ENCODE results near the gene COLGALT1.
"Not testable (repeated sequence)": the region's sequence is repeated elsewhere in the genome, so short reads cannot be mapped to it uniquely, and the experiment has no call there.

Gene COLGALT1

DNA sequence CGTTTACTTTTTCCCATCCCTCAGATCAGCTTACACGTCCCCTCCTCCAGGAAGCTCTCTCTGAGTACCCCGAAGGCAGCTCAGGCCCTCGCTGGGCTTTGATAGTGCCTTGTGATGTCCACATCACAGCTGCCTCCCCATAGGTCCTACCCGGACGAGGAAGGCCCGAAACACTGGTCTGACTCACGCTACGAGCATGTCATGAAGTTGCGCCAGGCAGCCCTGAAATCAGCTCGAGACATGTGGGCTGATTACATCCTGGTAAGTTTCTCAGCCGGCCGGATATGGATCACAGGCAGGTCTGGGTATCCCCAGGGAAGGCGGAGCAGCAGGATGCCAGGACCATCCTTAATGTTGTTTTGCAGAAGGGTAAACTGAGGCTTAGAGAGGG lies 4.8 kb downstream of the COLGALT1 start:
- peak; percentile 91 for DNase-seq (ENCODE audit: low spot score)

GRCh38 chr19:17562097-17562496 lies 6.6 kb downstream of the COLGALT1 start:
- DNase-seq (ENCODE audit: low spot score), result no peak

GRCh38 chr19:17562561-17562960 lies 7.1 kb downstream of the COLGALT1 start:
- DNase-seq (ENCODE audit: low spot score), result no peak

DNA sequence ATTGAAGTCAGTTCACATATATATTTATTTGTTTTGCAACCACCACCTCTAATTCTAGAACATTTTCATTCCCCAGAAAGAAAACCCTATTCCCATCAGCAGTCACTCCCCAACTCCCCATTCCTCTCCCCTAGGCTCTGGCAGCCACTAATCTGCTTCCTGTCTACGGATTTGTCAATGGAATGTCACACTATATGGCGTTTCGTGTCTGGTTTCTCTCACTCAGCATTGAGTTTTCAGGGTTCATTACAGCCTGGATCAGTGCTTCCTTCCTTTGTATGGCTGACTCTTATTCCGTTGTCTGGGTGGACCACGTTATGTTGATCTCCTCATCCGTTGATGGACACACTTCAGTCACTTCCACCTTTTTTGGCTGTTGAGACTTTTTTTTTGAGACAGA lies 9.3 kb downstream of the COLGALT1 start:
- DNase-seq (ENCODE audit: low spot score), result no peak

- DNase-seq (ENCODE audit: low spot score), result no peak
Measured at GRCh38 chr19:17565611-17566010, 10.2 kb downstream of the COLGALT1 start.

GRCh38 chr19:17567940-17568339 lies 12.5 kb downstream of the COLGALT1 start:
- no peak for DNase-seq (ENCODE audit: low spot score)

- DNase-seq (ENCODE audit: low spot score), result not testable (repeated sequence)
Measured at GRCh38 chr19:17570291-17570690, 14.8 kb downstream of the COLGALT1 start.

- DNase-seq (ENCODE audit: low spot score), result no peak
Measured at GRCh38 chr19:17570791-17571190, 15.3 kb downstream of the COLGALT1 start.

DNA sequence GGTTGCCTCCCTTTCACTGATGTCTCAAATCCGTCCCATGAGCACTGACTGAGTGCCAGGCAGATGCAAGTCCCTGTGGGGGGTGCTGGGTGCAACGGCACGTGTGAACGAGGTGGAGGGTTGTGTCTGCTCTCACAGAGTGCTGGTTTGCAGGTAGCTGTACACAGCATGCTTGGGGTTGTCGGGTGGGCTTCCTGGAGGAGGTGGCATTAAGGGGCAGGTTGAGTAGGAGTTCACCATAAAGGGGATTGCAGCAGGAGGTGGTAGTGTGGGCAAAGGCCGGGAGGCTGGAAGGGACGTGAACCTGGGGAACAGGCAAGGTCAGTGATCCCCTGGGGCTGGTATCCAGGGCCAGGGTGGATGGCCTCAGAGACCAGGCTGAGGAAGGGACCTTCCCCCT lies 17.2 kb downstream of the COLGALT1 start:
- no peak for DNase-seq (ENCODE audit: low spot score)

GRCh38 chr19:17575871-17576757 lies 20.7 kb downstream of the COLGALT1 start:
- no peak for DNase-seq (ENCODE audit: low spot score)

DNA sequence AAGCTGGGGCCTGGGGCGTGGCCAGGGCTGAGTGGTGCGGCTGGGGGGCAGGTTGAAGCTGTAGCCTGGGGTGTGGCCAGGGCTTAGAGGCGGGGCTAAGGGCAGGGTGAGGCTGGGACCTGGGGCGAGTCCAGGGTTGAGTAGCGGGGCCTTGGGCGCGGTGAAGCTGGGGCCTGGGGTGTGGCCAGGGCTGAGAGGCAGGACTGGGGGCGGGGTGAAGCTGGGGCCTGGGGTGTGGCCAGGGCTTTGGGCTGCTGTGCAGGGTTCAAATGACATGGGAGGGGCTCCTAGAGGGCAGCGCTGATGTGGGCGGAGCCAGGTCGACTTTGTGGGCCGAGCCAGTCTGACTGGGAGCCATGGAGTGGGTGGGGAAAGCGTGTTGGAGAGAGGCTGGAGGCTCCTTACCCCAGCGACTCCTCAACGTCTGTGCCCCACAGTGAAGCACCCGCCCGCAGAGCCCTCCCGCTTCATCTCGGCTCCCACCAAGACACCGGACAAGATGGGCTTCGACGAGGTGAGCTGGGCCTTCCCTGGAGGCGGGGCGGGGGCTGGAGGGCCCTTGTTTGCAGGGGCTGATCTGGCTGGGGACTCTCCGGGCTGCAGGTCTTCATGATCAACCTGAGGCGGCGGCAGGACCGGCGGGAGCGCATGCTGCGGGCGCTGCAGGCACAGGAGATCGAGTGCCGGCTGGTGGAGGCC lies 21.5 kb downstream of the COLGALT1 start:
- DNase-seq (ENCODE audit: low spot score), result peak; percentile 55

- DNase-seq (ENCODE audit: low spot score), result no peak
Measured at GRCh38 chr19:17577457-17578097, 22.1 kb downstream of the COLGALT1 start.

- peak; percentile 81 for DNase-seq (ENCODE audit: low spot score)
Measured at GRCh38 chr19:17579661-17580244, 24.3 kb downstream of the COLGALT1 start.

DNA sequence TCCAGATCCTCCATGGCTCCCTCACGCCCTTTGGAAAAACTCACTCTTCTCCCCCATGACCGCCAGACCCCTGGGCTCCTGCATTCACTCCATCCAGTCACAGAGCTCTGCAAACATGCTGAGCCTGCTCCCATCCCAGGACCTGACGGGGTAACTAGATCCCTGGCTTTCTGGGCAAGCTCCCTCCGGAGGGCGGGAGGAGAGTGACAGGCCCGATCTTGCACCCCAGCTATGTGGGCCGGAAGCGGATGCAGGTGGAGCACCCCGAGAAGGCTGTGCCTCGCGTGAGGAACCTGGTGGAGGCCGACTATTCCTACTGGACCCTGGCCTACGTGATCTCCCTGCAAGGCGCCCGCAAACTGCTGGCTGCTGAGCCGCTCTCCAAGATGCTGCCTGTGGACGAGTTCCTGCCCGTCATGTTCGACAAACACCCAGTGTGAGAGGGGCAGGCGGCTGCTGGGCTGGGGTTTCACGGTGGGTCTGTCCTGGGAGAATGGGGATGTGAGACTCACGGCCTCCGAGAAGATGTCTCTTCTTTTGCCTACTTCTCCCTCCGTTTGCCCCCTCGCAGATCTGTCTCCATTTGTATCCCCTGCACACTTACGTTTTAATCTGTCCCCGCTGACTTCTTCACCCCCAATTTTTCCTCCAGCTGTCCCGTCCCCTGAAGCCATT lies 25.2 kb downstream of the COLGALT1 start:
- no peak for DNase-seq (ENCODE audit: low spot score)

DNA sequence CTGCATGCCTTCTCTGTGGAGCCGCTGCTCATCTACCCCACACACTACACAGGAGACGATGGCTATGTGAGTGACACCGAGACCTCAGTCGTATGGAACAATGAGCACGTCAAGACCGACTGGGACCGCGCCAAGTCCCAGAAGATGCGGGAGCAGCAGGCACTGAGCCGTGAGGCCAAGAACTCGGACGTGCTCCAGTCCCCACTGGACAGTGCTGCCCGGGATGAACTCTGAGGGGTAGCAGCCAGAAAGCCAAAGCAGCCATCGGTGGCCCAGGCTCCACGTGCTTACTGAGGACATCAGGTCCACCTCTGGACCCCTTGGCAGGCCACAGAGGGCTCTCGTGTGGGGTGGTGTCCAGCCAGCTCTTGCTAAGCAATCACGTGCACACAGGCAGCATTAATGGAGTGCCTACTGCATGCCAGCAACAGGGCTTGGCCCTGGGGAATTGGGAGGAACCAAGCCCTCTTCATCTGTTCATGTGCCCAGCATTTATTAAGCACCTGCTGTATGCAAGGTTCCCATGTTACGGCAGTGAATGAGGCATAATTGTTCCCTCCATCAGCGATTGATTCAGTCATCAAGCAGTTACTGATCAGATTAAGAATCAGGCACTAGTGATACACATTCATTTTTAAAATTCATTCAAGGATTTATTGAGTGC lies 25.9 kb downstream of the COLGALT1 start:
- no peak for DNase-seq (ENCODE audit: low spot score)

DNA sequence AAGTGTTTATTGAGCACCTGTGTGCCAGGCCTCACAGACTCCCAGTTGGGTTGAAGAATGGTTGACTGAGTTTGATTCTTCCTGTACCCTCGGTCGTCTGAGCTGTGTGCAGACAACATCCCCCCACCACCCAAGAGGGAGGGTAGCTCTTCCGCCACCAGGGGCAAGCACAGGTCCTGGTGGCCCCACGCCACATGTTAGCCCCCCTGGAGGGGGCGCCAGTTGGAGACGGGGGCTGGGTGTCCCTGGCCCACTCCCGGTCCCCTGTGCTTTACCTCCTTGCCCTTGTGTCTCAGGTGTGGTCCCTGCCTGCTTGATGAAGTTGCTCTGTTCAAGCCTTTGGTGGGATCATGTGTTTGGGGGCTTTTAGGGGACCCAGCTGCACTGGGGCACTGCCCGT lies 27.2 kb downstream of the COLGALT1 start:
- no peak for DNase-seq (ENCODE audit: low spot score)

- no peak for DNase-seq (ENCODE audit: low spot score)
Measured at GRCh38 chr19:17584132-17584531, 28.7 kb downstream of the COLGALT1 start.

DNA sequence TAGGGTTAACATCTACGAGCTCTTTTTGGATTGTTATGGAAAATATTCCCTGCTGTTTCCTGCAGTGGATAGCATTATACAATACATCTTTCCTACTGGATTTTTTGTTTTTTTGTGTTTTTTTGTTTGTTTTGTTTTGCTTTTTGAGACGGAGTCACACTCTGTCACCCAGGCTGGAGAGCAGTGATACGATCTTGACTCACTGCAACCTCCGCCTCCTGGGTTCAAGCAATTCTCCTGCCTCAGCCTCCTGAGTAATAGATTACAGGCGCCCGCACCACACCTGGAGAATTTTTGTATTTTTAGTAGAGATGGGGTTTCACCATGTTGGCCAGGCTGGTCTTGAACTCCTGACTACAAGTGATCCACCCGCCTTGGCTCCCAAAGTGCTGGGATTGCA lies 29.9 kb downstream of the COLGALT1 start:
- DNase-seq (ENCODE audit: low spot score), result not testable (repeated sequence)

DNA sequence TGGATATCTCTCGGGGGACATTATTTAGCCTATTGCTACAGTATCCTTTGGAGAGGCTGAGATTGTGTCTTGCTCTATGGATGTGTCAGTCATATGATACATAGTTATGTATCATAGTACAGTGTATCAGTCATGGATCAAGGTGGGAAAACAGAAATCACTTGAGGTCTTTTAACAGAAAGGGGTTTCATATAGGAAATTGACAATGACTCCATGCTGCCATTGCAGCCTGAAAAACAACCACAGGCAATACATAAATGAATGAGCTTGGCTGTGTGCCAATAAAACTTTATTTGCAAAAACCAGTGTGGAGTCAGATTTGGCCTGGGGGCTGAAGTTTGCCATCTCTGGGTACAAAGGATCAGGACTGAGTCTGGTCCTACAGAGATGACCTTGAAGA lies 35.4 kb downstream of the COLGALT1 start:
- no peak for DNase-seq (ENCODE audit: low spot score)

DNA sequence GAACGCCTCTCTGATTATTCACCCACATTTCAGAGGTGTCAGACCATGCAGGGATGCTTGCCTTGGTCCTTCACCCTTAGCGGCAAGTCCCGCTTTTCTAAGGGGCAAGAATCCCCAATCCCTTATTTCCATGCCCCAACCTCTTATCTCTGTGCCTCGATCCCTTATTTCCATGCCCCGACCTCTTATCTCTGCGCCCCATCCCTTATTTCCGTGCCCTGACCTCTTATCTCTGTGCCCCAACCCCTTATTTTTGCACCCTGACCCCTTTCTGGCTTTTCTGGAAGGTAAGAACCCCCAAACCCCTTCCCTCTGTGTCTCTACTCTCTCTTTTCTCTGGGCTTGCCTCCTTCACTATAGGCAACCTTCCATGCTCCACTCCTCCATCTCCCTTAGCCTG lies 38.8 kb downstream of the COLGALT1 start:
- DNase-seq (ENCODE audit: low spot score), result not testable (repeated sequence)

- DNase-seq (ENCODE audit: low spot score), result not testable (repeated sequence)
Measured at GRCh38 chr19:17598063-17598462, 42.6 kb downstream of the COLGALT1 start.

Data from GM03348 (cell line).